Sigmoid colon (tissue), 4 donors: ENCODE measurements around the gene SP9.

Source experiments
- POLR2A ChIP-seq, 2 donors: fragments of 450-650 bp; IDR thresholded peaks; one replicate each; pipeline ENCODE4 v1.6.1; 2016; ENCODE audit warnings: antibody characterized with exemption in 2 of 2, mild to moderate bottlenecking in 2 of 2, moderate library complexity in 2 of 2
- POLR2AphosphoS5 ChIP-seq, 4 donors: sonication (generic); formaldehyde crosslinking; IDR thresholded peaks; one replicate each; pipeline ENCODE4 v1.6.1; 2017; ENCODE audit warnings: antibody characterized with exemption in 4 of 4
- TF ChIP-seq, protein P1 (sequence below), 4 experiments: fragments of 450-650 bp in 3 of 4; fragments of 200-600 bp in 1 of 4; IDR thresholded peaks; one replicate each; pipeline ENCODE4 v1.5.1; 2016 to 2019; ENCODE audit warnings: antibody characterized with exemption in 4 of 4, mild to moderate bottlenecking in 3 of 4, moderate library complexity in 2 of 4

- TF ChIP-seq, protein P1, sequence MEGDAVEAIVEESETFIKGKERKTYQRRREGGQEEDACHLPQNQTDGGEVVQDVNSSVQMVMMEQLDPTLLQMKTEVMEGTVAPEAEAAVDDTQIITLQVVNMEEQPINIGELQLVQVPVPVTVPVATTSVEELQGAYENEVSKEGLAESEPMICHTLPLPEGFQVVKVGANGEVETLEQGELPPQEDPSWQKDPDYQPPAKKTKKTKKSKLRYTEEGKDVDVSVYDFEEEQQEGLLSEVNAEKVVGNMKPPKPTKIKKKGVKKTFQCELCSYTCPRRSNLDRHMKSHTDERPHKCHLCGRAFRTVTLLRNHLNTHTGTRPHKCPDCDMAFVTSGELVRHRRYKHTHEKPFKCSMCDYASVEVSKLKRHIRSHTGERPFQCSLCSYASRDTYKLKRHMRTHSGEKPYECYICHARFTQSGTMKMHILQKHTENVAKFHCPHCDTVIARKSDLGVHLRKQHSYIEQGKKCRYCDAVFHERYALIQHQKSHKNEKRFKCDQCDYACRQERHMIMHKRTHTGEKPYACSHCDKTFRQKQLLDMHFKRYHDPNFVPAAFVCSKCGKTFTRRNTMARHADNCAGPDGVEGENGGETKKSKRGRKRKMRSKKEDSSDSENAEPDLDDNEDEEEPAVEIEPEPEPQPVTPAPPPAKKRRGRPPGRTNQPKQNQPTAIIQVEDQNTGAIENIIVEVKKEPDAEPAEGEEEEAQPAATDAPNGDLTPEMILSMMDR (IDR thresholded peaks at IDR 0.05) = no peak
- TF ChIP-seq POLR2A (IDR thresholded peaks at IDR 0.05) (no peak), POLR2AphosphoS5 (IDR thresholded peaks at IDR 0.05) (no peak)
These were observed 18.2 kb downstream of the SP9 start for GRCh38 chr2:174353004-174353403.
